ENCODE measurements around the gene MAP1B. TPM values are rescaled to one million over a fixed set of nuclear protein-coding genes. Genes with fewer than 3 reads are reported as not detected.

MAP1B gene
- total RNA-seq, 1 donor from 2014 or later, result 84.4 TPM

GRCh38 chr5:72212171-72212570, 104.9 kb downstream of the MAP1B start:
- H3K9me3 ChIP-seq (ENCODE audit: low read depth), result no peaks in the 10 kb centered on the region
- H3K27me3 ChIP-seq, result no peaks in the 10 kb centered on the region
- no peak overlapping the region for H3K27ac ChIP-seq
- Mint-ChIP-seq H3K9me3 (no peaks in the 10 kb centered on the region), H3K4me1 (peaks cover 30% of the 10 kb centered on the region), H3K36me3 (peaks cover 14% of the 10 kb centered on the region), H3K4me3 (no peak overlapping the region), H3K27ac (no peak overlapping the region), H3K27me3 (ENCODE audit: insufficient read depth, low read depth) (peaks cover 5% of the 10 kb centered on the region)
- H3K4me2 ChIP-seq, result no peak overlapping the region
- TF ChIP-seq EZH2 (IDR thresholded peaks at IDR 0.05) (no peak), CTCF (IDR thresholded peaks at IDR 0.05) (no peak)
- no peak overlapping the region for H2AFZ ChIP-seq (replicated peaks)
- H3K36me3 ChIP-seq, result no peaks in the 10 kb centered on the region
- H3K79me2 ChIP-seq (ENCODE audit: low read depth), result no peaks in the 10 kb centered on the region
- H3K9ac ChIP-seq, result no peak overlapping the region
- DNase-seq (ENCODE audit: low spot score), result no peak
- peaks cover 29% of the 10 kb centered on the region for H3F3A ChIP-seq (ENCODE audit: low read depth)
- H3K4me3 ChIP-seq, result no peak overlapping the region
- no peaks in the 10 kb centered on the region for H4K20me1 ChIP-seq (ENCODE audit: low read depth)
- peaks cover 46% of the 10 kb centered on the region for H3K4me1 ChIP-seq

DNA sequence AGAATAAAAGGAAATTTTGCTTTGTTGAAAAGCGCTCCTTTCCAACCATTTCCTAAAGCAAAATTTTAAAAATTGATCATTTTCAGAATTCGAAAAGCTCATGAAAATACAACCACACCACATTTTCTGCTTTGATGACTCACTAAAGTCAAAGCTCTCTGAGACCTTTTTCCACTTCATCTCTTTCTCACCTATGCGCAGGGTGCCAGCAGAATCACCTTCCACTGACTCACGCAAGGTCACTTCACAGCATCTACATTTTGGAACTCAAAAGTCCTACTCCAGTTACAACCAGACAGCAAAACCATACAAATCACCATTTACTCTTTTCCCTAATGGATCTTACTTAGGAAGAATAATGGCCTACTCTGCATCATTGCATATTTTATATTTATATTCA, 106.2 kb downstream of the MAP1B start:
- peaks cover 22% of the 10 kb centered on the region for H3K4me1 Mint-ChIP-seq
- no peak overlapping the region for H3K9ac ChIP-seq
- H3K36me3 ChIP-seq, result no peaks in the 10 kb centered on the region
- H3K27me3 Mint-ChIP-seq (ENCODE audit: insufficient read depth, low read depth), result peaks cover 5% of the 10 kb centered on the region
- H3K27ac ChIP-seq, result no peak overlapping the region
- H3K4me3 Mint-ChIP-seq, result no peak overlapping the region
- no peak for DNase-seq (ENCODE audit: low spot score)
- no peak overlapping the region for H3K27ac Mint-ChIP-seq
- H3K4me1 ChIP-seq, result peaks cover 33% of the 10 kb centered on the region
- no peaks in the 10 kb centered on the region for H3K27me3 ChIP-seq
- no peaks in the 10 kb centered on the region for H3K9me3 Mint-ChIP-seq
- H2AFZ ChIP-seq (replicated peaks), result no peak overlapping the region
- no peak overlapping the region for H3K4me3 ChIP-seq
- TF ChIP-seq EZH2 (IDR thresholded peaks at IDR 0.05) (no peak), EZH2phosphoT487 (IDR thresholded peaks at IDR 0.05) (no peak), CTCF (IDR thresholded peaks at IDR 0.05) (no peak)
- peaks cover 18% of the 10 kb centered on the region for H3F3A ChIP-seq (ENCODE audit: low read depth)
- H3K9me3 ChIP-seq (ENCODE audit: low read depth), result no peaks in the 10 kb centered on the region
- H3K79me2 ChIP-seq (ENCODE audit: low read depth), result no peaks in the 10 kb centered on the region
- no peaks in the 10 kb centered on the region for H4K20me1 ChIP-seq (ENCODE audit: low read depth)
- peaks cover 19% of the 10 kb centered on the region for H3K36me3 Mint-ChIP-seq
- H3K4me2 ChIP-seq, result no peak overlapping the region

GRCh38 chr5:72214168-72214567, 106.9 kb downstream of the MAP1B start:
- H3K9me3 Mint-ChIP-seq, result no peaks in the 10 kb centered on the region
- no peaks in the 10 kb centered on the region for H3K36me3 ChIP-seq

More at GRCh38 chr5:72214168-72214567, 106.9 kb downstream of the MAP1B start:
- Histone ChIP-seq H3K79me2 (ENCODE audit: low read depth) (no peaks in the 10 kb centered on the region), H3K27me3 (no peaks in the 10 kb centered on the region), H2AFZ (replicated peaks) (no peak overlapping the region), H3F3A (ENCODE audit: low read depth) (peaks cover 11% of the 10 kb centered on the region), H3K4me1 (peaks cover 26% of the 10 kb centered on the region), H3K27ac (no peak overlapping the region), H3K4me2 (no peak overlapping the region), H3K4me3 (no peak overlapping the region), H3K9me3 (ENCODE audit: low read depth) (no peaks in the 10 kb centered on the region), H4K20me1 (ENCODE audit: low read depth) (no peaks in the 10 kb centered on the region), H3K9ac (no peak overlapping the region)
- H3K4me3 Mint-ChIP-seq, result no peak overlapping the region
- peaks cover 5% of the 10 kb centered on the region for H3K27me3 Mint-ChIP-seq (ENCODE audit: insufficient read depth, low read depth)
- TF ChIP-seq EZH2 (IDR thresholded peaks at IDR 0.05) (no peak), EZH2phosphoT487 (IDR thresholded peaks at IDR 0.05) (no peak), CTCF (IDR thresholded peaks at IDR 0.05) (no peak)
- no peak for DNase-seq (ENCODE audit: low spot score)
- peaks cover 16% of the 10 kb centered on the region for H3K4me1 Mint-ChIP-seq
- peaks cover 19% of the 10 kb centered on the region for H3K36me3 Mint-ChIP-seq
- no peak overlapping the region for H3K27ac Mint-ChIP-seq
